Muscle of back (tissue), 11 donors: ENCODE results near the gene KIRREL3. TPM values are rescaled to one million over a fixed set of nuclear protein-coding genes. Genes with fewer than 3 reads are reported as not detected.

ENCODE experiments used
- DNase-seq, 3 donors: peaks; one replicate each; pipeline versions ENCODE4 v3.0.0 to v3.0.0-alpha.2; 2013
- polyA plus RNA-seq, 10 donors: library from polyadenylated mRNA; unstranded; fragments of 120-200 nt; gene quantifications; one replicate each; pipeline ENCODE4 v1.2.1, GENCODE V29; 2013; ENCODE audit not compliant: insufficient read length in 10 of 10

The KIRREL3 gene
- polyA plus RNA-seq, 10 donors = 0.44 to 2.8 (median 1.2) TPM

- no peak for DNase-seq
Observed at GRCh38 chr11:126474220-126474619, 526.4 kb downstream of the KIRREL3 start.

GRCh38 chr11:126473269-126473668 is 527.3 kb downstream of the KIRREL3 start:
- no peak for DNase-seq

GRCh38 chr11:126469311-126469710 is 531.3 kb downstream of the KIRREL3 start:
- no peak for DNase-seq

- DNase-seq = peak in 1 of 3 donors; percentile 37
Observed at GRCh38 chr11:126468102-126468521, 532.5 kb downstream of the KIRREL3 start.

- DNase-seq = no peak
Observed at GRCh38 chr11:126467471-126467870, 533.1 kb downstream of the KIRREL3 start.

GRCh38 chr11:126467046-126467370 is 533.6 kb downstream of the KIRREL3 start:
- no peak for DNase-seq

- DNase-seq = no peak
Observed at GRCh38 chr11:126466236-126467045, 534.1 kb downstream of the KIRREL3 start.

- peak; percentile 40 to 71 (median 47) for DNase-seq
Observed at GRCh38 chr11:126465573-126466188, 534.9 kb downstream of the KIRREL3 start.

- DNase-seq = no peak
Observed at GRCh38 chr11:126464796-126465195, 535.8 kb downstream of the KIRREL3 start.

- no peak for DNase-seq
Observed at GRCh38 chr11:126462422-126462821, 538.1 kb downstream of the KIRREL3 start.

GRCh38 chr11:126461996-126462395 is 538.6 kb downstream of the KIRREL3 start:
- DNase-seq = no peak

GRCh38 chr11:126461096-126461440 is 539.5 kb downstream of the KIRREL3 start:
- DNase-seq = no peak

GRCh38 chr11:126460417-126461095 is 540.0 kb downstream of the KIRREL3 start:
- no peak for DNase-seq

- DNase-seq = peak; percentile 59 to 87 (median 75)
Observed at GRCh38 chr11:126459691-126460281, 540.8 kb downstream of the KIRREL3 start.

- no peak for DNase-seq
Observed at GRCh38 chr11:126457817-126458216, 542.8 kb downstream of the KIRREL3 start.

GRCh38 chr11:126456783-126457542 is 543.6 kb downstream of the KIRREL3 start:
- no peak for DNase-seq

- DNase-seq = no peak
Observed at GRCh38 chr11:126456089-126456488, 544.5 kb downstream of the KIRREL3 start.

- peak; percentile 25 to 81 (median 61) for DNase-seq
Observed at GRCh38 chr11:126452241-126453101, 548.1 kb downstream of the KIRREL3 start.

- DNase-seq = no peak
Observed at GRCh38 chr11:126451211-126451802, 549.3 kb downstream of the KIRREL3 start.

- no peak for DNase-seq
Observed at GRCh38 chr11:126450806-126451205, 549.8 kb downstream of the KIRREL3 start.
